ENCODE data around the gene ADARB2.

The ADARB2 gene

DNA sequence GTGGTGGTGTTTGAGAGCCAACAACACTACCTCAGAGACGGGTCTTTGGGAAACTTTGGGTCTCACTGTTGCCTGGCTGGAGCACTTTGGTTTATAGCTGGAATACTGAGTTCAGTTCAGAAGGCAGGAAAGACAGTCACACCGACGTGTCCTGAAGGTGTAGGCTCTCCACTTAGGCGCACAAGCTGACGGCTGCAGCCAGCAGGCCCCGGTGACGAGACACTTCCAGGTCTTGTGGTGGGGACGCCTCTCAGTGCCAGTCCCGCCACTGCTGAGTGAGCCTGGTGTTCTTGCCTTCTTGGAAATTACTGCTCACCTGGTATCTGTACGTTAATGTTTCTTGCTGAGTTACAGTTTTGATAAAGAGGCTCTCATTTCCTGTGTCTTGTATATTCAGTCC is 607.1 kb downstream of the ADARB2 start:
- DNase-seq (ENCODE audit: low spot score): no peak

DNA sequence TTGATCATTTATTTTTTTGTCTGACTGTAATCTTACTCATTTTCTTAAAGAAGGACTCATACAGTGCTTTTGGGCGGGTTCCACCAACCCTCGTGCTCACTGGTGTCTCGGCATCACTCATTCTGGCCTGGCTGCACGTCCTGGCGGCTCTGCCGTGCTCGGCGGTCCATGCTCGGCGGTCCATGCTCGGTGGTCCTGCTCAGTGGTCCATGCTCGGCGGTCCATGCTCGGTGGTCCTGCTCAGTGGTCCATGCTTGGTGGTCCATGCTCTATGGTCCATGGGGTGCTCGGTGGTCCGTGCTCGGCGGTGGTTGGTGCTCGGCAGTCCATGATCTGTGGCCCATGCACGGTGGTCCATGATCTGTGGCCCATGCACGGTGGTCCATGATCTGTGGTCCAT is 608.7 kb downstream of the ADARB2 start:
- DNase-seq (ENCODE audit: low spot score): no peak

DNA sequence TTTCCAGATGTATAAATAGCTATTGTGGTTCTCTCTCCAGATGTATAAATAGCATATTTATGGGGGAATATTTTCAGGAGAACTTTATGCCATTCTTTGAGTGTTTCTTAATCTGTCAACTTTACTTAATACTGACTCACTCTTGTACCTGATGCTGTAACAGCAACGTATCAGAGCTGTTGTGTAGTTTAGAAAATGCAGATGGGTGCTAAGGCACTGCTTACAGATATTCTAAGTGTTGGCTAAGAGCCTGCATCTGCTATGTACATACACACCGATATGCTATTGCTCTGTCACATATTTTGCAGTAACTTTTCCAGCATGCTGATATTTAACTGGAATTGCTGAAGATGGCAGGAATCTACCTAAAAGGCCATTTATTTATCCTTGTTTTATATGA is 609.2 kb downstream of the ADARB2 start:
- DNase-seq (ENCODE audit: low spot score): no peak

DNA sequence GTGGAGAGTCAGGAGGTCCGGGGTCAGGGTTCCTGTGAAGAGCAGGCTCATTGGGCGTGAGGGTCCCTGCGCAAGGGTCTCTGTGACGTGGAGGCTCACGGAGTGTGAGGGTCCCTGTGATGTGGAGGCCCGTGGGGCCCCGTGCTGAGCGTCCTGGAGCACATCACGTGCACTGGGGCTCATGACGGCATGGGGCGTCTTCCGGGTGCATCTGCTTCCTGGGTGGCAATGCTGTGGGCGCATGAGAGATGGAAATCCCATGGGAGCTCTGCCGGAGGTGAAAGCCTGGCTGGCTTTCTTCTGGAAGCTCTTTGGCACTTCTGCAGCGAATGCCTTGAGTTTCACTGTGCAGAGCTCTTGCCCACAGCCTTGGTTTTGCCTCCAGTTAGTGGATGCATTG is 609.7 kb downstream of the ADARB2 start:
- no peak for DNase-seq (ENCODE audit: low spot score)

All from LoVo (cell line).